Epithelial cell of proximal tubule (primary cell): ENCODE results near the gene CPNE8. TPM values are rescaled to one million over a fixed set of nuclear protein-coding genes. Genes with fewer than 3 reads are reported as not detected.
"Not testable (repeated sequence)": the region's sequence is repeated elsewhere in the genome, so short reads cannot be mapped to it uniquely, and the experiment has no call there.

ENCODE experiments used
- DNase-seq: peaks from one replicate; pipeline ENCODE4 v3.0.0-alpha.2; 2011; ENCODE audit warnings: low read depth
- H3K4me3 ChIP-seq: 2 replicates; pipeline ENCODE4 v1.5.1; 2011; ENCODE audit warnings: low read depth, mild to moderate bottlenecking, low read length
- total RNA-seq: library from RNA; depleted of rRNA; stranded (reverse); fragments of >200 nt; gene quantifications from 2 replicates; pipeline ENCODE4 v1.2.3, GENCODE V29; 2015
- TF ChIP-seq, protein P1 (sequence below): conservative IDR thresholded peaks from 2 replicates; pipeline ENCODE4 v1.5.1; 2012; ENCODE audit warnings: low read depth, mild to moderate bottlenecking, low read length

Gene CPNE8
- total RNA-seq, 1 donor from 2014 or later, result 7.1 TPM

DNA sequence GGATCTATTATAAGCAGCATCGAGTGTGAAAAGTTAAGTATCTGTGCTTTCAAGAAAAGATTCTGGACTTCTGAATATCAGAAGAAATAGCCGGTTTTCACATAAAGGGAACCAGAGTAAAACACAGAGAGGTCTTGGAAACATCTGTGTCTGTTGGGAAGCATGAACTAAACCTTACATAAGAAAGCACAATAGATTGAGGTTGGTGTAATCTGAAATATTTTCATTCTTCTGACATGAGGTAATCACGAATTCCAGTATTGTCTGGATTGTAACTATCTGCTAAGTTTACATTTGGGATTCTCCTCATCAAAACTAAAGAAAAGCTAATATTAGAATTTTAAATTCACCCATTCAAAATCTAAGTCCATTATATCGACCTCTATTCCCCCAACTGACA, 161.3 kb downstream of the CPNE8 start:
- no peak overlapping the region for H3K4me3 ChIP-seq

DNA sequence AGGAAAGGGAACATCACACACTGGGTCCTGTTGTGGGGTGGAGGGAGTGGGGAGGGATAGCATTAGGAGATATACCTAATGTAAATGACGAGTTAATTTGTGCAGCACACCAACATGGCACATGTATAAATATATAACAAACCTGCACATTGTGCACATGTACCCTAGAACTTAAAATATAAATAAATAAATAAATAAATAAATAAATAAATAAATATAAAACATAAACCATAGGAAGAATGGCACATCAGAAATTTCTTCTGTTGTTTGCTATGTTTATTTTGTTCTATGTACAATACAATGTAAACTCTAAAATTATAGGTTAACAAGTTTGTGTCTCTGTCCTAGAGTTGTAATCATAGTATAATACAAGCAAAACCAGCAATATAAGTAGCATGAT, 162.9 kb downstream of the CPNE8 start:
- H3K4me3 ChIP-seq, DNase-seq: not testable (repeated sequence)

More for the DNA sequence above, 161.3 kb downstream of the CPNE8 start:
- TF ChIP-seq, protein P1, sequence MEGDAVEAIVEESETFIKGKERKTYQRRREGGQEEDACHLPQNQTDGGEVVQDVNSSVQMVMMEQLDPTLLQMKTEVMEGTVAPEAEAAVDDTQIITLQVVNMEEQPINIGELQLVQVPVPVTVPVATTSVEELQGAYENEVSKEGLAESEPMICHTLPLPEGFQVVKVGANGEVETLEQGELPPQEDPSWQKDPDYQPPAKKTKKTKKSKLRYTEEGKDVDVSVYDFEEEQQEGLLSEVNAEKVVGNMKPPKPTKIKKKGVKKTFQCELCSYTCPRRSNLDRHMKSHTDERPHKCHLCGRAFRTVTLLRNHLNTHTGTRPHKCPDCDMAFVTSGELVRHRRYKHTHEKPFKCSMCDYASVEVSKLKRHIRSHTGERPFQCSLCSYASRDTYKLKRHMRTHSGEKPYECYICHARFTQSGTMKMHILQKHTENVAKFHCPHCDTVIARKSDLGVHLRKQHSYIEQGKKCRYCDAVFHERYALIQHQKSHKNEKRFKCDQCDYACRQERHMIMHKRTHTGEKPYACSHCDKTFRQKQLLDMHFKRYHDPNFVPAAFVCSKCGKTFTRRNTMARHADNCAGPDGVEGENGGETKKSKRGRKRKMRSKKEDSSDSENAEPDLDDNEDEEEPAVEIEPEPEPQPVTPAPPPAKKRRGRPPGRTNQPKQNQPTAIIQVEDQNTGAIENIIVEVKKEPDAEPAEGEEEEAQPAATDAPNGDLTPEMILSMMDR, result no peak
- DNase-seq, result no peak

DNA sequence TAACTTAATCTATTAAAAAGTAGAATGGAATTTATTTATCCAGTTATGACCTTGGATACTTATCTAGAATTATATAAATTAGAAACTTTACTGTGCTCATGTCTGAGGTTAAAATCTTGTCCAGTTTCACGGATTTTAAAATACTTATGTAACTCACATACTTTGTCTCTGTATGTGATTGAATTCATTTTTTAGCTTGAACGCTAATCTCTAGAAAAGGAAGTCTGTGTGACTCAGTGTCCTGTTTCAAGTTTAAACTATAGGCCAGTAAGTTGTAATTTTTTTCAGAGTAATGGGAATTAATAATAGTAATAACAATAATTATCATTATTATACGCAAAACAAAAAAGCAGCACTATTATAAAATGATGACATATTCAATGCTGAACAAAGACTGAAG, 168.6 kb downstream of the CPNE8 start:
- no peak overlapping the region for H3K4me3 ChIP-seq
- TF ChIP-seq, protein P1, result no peak
- no peak for DNase-seq

DNA sequence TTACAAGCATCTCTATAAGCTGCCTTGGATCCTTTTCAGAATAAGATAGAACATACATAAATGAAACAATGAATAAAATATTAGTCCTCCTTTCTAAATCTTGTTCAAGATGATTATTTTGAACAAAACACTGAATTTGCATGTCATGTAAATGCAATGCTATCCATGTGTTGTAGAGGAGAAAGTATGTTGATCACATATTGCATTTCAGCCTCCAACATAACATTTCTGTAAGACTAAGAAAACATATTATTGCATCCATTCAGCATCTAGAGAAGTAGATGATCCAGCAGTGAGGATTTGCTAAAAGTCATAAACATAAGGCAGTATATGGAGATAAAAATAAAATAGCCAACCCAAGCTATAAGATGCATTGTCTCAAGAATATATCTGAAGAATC, 172.6 kb downstream of the CPNE8 start:
- DNase-seq, result no peak
- no peak overlapping the region for H3K4me3 ChIP-seq
- TF ChIP-seq, protein P1, result no peak

DNA sequence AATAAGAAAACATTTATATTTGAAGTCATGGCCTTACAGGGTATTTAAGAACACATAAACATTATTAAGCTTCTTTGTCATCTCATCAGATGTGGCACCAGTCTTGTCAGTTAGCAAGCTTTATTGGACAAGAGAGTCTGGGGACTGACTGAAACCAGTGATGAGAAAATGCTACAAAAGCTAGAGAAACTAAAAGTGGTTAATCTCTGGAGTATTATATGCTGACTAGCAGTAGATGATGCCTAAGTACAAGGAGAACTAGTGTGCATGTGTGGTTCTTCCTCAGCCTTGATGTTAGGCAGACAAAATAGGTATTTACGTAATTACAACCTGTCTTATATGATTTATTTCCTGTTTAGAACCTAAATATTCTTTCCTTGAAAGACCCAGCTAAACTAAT, 176.5 kb downstream of the CPNE8 start:
- H3K4me3 ChIP-seq, result no peak overlapping the region
- TF ChIP-seq, protein P1, result no peak
- no peak for DNase-seq

DNA sequence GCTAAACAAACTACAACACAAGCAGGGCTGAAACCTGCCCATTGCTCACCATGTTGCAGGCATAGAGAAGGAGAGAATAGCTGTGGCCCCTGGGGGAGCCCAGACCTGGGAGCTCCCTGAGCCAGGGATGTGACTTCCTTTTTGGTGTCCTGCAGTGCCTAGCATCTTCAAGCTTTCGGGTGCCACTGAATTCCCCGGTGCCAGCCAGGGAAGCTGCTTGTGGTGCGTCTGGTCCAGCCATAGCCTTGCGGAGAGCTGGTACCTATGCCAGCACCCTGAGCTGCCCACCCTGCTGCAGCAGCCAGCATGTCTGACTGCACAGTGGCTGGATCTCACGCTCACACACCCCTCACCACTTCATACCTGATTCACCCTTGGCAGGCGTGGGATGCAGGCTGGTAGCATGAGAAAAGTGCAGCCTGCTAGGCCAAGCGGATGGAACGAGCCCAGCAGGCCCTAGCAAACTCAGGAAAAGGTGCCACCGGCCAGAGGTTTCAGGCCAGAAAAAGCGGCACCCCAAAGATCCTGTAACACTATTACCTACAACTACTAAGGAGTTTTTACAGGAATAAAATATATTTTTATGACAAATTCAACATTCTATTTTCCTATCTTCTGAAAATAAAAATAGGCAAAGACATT, 183.7 kb downstream of the CPNE8 start:
- TF ChIP-seq, protein P1, result no peak
- H3K4me3 ChIP-seq, result no peak overlapping the region
- DNase-seq, result no peak

DNA sequence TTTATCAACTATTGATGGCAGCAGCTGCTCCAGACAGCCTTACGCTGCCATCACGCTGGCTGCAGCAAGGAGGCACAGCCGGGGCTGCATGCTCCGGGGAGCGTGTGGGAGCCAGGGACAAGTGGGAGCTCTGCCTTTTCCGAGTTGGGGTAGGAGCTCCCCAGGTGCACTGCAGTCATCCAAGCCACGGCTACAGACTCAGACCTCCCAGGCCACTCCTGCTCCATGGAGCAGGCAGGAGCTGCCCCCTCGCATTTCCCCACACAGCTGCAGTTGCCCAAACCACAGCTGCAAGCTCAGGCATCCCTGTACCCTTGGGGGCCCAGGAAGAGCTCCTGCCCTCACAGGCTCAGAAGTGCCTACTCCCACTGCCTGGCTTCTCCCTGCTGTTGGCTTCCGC, 184.7 kb downstream of the CPNE8 start:
- DNase-seq, result no peak
- H3K4me3 ChIP-seq, result no peak overlapping the region
- TF ChIP-seq, protein P1, result no peak
